OCI-LY1 (cell line): ENCODE results near the gene EVC2.

ENCODE experiments used
- CTCF ChIP-seq: fragments of 200-600 bp; sonication (generic), shearing (Covaris generic); IDR thresholded peaks from 2 replicates; pipeline ENCODE4 v1.5.1; 2017; ENCODE audit warnings: mild to moderate bottlenecking, antibody characterized with exemption, low read length, moderate library complexity, mixed read lengths
- EZH2 ChIP-seq: fragments of 200-600 bp; sonication (generic), shearing (Covaris generic); IDR thresholded peaks from 2 replicates; pipeline ENCODE4 v1.8.0; 2017; ENCODE audit warnings: borderline replicate concordance, mixed run types, mild to moderate bottlenecking, antibody characterized with exemption, low read length, moderate library complexity, mixed read lengths

DNA sequence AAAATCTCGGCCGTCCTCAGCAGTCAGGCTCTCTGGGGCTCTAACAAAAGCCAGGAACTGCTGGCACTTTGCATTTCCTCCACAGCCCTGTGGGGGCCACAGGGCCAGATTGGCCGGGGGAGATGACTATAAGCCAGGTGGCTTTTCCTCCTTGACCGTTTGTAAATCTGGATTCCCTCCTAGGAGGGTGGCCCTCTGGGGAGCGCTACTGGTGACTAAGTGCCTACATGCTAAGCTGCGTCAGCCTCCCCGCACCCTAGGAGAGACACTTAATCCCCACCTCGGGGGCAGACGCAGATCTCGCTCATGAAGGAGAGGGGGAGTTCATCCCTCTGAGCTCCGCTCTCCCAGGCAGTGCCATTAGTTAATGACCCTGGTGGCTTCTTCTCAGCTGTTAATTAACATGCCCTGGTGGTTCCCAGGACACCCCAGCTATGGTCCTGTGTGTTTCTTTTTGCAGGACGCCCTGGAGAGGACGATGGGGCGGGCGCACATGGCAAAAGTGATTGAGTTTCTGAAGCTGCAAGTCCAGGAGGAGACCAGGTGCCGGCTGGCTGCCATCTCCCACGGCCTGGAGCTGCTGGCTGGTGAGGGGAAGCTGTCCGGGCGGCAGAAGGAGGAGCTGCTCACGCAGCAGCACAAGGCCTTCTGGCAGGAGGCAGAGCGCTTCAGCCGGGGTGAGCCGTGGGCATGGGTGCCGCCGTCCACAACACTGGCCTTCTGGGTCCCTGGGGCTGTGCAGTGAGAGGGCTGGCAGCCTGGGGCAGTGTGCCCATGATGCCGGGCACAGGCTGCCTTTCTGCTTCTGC, 44.2 kb upstream of the EVC2 start:
- no peak for TF ChIP-seq CTCF
- no peak for TF ChIP-seq EZH2
